Heart left ventricle (tissue), 16 donors: ENCODE data around the gene C1QTNF12. TPM values are rescaled to one million over a fixed set of nuclear protein-coding genes. Genes with fewer than 3 reads are reported as not detected.

Source experiments
- ATAC-seq, 4 donors: fragments of 200-7000 bp; cut with Tn5 transposase; one replicate each; pipeline ENCODE4 v1.9.1; 2020 to 2022; ENCODE audit warnings: moderate library complexity in 4 of 4, mild to moderate bottlenecking in 3 of 4, moderate number of reproducible peaks in 1 of 4
- DNase-seq, 5 donors: peaks; one replicate each; pipeline ENCODE4 v3.0.0-alpha.2; 2020
- H3K27ac ChIP-seq, 12 donors: fragments of 200-600 bp; sonication (generic) in 4 of 12; one replicate each; pipeline versions ENCODE4 v1.5.0 to v1.8.0; 2016 to 2022; ENCODE audit warnings: mild to moderate bottlenecking in 2 of 12
- H3K27me3 ChIP-seq, 9 donors: fragments of 200-600 bp; sonication (generic) in 2 of 9; one replicate each; pipeline versions ENCODE4 v1.5.1 to v1.8.0; 2016 to 2022; ENCODE audit warnings: mild to moderate bottlenecking in 3 of 9
- H3K36me3 ChIP-seq, 9 donors: fragments of 200-600 bp; sonication (generic) in 2 of 9; one replicate each; pipeline versions ENCODE4 v1.5.0 to v1.8.0; 2018 to 2022; ENCODE audit warnings: mild to moderate bottlenecking in 2 of 9
- H3K4me1 ChIP-seq, 12 donors: fragments of 200-600 bp; sonication (generic) in 4 of 12; one replicate each; pipeline versions ENCODE4 v1.5.0 to v1.8.0; 2016 to 2022; ENCODE audit warnings: mild to moderate bottlenecking in 3 of 12
- H3K4me3 ChIP-seq, 12 donors: fragments of 200-600 bp; sonication (generic) in 4 of 12; one replicate each; pipeline versions ENCODE4 v1.5.0 to v1.8.0; 2017 to 2022; ENCODE audit warnings: mild to moderate bottlenecking in 9 of 12, moderate library complexity in 4 of 12
- H3K9me3 ChIP-seq, 12 donors: fragments of 200-600 bp; sonication (generic) in 4 of 12; one replicate each; pipeline versions ENCODE4 v1.5.0 to v1.8.0; 2016 to 2022; ENCODE audit warnings: mild to moderate bottlenecking in 1 of 12
- CTCF ChIP-seq, 12 donors: fragments of 200-600 bp; sonication (generic) in 4 of 12; IDR thresholded peaks; one replicate each; pipeline versions ENCODE4 v1.5.0 to v1.8.0; 2018 to 2022; ENCODE audit warnings: antibody characterized with exemption in 12 of 12, mild to moderate bottlenecking in 5 of 12
- POLR2A ChIP-seq, 2 donors: fragments of 450-650 bp; IDR thresholded peaks; one replicate each; pipeline ENCODE4 v1.6.1; 2017; ENCODE audit warnings: antibody characterized with exemption in 2 of 2, mild to moderate bottlenecking in 2 of 2, moderate library complexity in 2 of 2
- WGBS, 4 donors: extraction: QIAGEN DNeasy Blood & Tissue Kit in 2 of 4; methylation state at CpG; one replicate each; pipeline versions ENCODE4 v1.1.5 to v1.1.7; 2013 to 2018; 5-methylcytosine and 5-hydroxymethylcytosine counted together
- intact Hi-C, 10 donors: fragments of 100-400 bp; cut with DNase I; formaldehyde crosslinking; loops; one replicate each; pipeline versions ENCODE4 v1.11.1 to v1.14.2; 2022
- polyA plus RNA-seq, 2 donors: library from polyadenylated mRNA; stranded (reverse); fragments of 200-250 nt; gene quantifications; one replicate each; pipeline ENCODE4 v1.2.3, GENCODE V29; 2013
- total RNA-seq, 9 donors: library from RNA; depleted of rRNA in 2 of 9; stranded (reverse); fragments of >200 nt in 2 of 9; fragmentation: NEBNext Ultra II Directional in 3 of 9; extraction: Animal tissue kit (Norgen Biotek cat#: 25700) in 3 of 9; gene quantifications; one replicate each; pipeline versions ENCODE4 v1.1.0 to v1.2.4, GENCODE V29; 2016 to 2023
- donor health status: ischemic (EF 13 %, LVEDD 7.1; RV severe dilation, severe dysfunction).
- donor health status: healthy with polysubstance abuse.
- donor health status: DM: no; HTN: yes; CAD: no.
- donor health status: DM: no; HTN: no; CAD: no.
- donor health status: ischemic (EF 25% LVEDD 6.9; RV normal size, moderate dysfunction).
- donor health status: ischemic (EF 25% LVEDD 5.7; RV mildly dilated, moderate dysfunction).
- donor health status: healthy.
- donor health status: DM: yes; HTN: yes; CAD: no.
- donor health status: ischemic (EF 35%, LVEDD 5.7; RV mildly dilated, moderate dysfunction).
- donor health status: nonischemic (EF 11% LVEDD 7.7; RV severe dilation, severe dysfunction).
- donor health status: DM: yes; HTN: yes; CAD: no.
- donor health status: PGD.
- donor health status: ischemic (EF 29% LVEDD 5.4; RV normal size, mild dysfunction).
- donor health status: nonischemic (EF 23%, LVEDD 6.1; RV moderate dilation, normal function).

Gene C1QTNF12
- total and polyA plus RNA-seq, 11 donors, result 0.72 to 3.5 (median 0.85) TPM; not detected in 2

- H3K27me3 ChIP-seq, result no peaks in the 10 kb centered on the region
- peak overlapping the region in 7 of 12 donors; percentile 8 to 100 (median 98) for H3K4me3 ChIP-seq
- H3K27ac ChIP-seq, result no peak overlapping the region
- H3K9me3 ChIP-seq, result no peaks in the 10 kb centered on the region
- intact Hi-C loops, result loop anchor here in 7 of 10 donors (5.0 to 10.0 kb wide), 4 partner anchors 43 to 112 kb away; partner anchors contain the start of genes C1orf159 (in 2 of the 7) and UBE2J2 (in 2 of the 7)
- 83 to 88% (median 88%) methylated on average over 10 to 19 of the region's 19 CpGs for WGBS, 4 donors
- peaks cover 8 to 65% (median 31%) of the 10 kb centered on the region in 12 donors for H3K4me1 ChIP-seq
- TF ChIP-seq CTCF (IDR thresholded peaks at IDR 0.05) (no peak), POLR2A (IDR thresholded peaks at IDR 0.05) (no peak)
- ATAC-seq (no peak), DNase-seq (no peak)
- peaks cover 0 to 51% (median 33%) of the 10 kb centered on the region in 9 donors for H3K36me3 ChIP-seq
Observed at GRCh38 chr1:1229770-1230169, 16.8 kb downstream of the C1QTNF12 start.

GRCh38 chr1:1228596-1229321, 17.8 kb downstream of the C1QTNF12 start:
- Histone ChIP-seq H3K27me3 (no peaks in the 10 kb centered on the region), H3K4me1 (peaks cover 8 to 66% (median 30%) of the 10 kb centered on the region in 12 donors), H3K9me3 (no peaks in the 10 kb centered on the region), H3K36me3 (peaks cover 0 to 57% (median 38%) of the 10 kb centered on the region in 9 donors), H3K27ac (no peak overlapping the region), H3K4me3 (no peak overlapping the region)
- intact Hi-C loops, result loop anchor here in 1 of 10 donors (10.0 kb wide), 1 partner anchor 104 kb away; no protein-coding TSS in a partner anchor
- 81 to 87% (median 85%) methylated on average over 21 to 28 of the region's 28 CpGs for WGBS, 4 donors
- DNase-seq (no peak), ATAC-seq (no peak)
- TF ChIP-seq CTCF (IDR thresholded peaks at IDR 0.05) (no peak), POLR2A (IDR thresholded peaks at IDR 0.05) (no peak)

- peaks cover 0 to 63% (median 44%) of the 10 kb centered on the region in 9 donors for H3K36me3 ChIP-seq
- 90 to 96% (median 92%) methylated on average over 22 to 30 of the region's 30 CpGs for WGBS, 4 donors
- no peak for ATAC-seq
- no peak overlapping the region for H3K4me3 ChIP-seq
- no peak for DNase-seq
- H3K27me3 ChIP-seq, result no peaks in the 10 kb centered on the region
- H3K4me1 ChIP-seq, result peaks cover 8 to 64% (median 27%) of the 10 kb centered on the region in 12 donors
- no peak overlapping the region for H3K27ac ChIP-seq
- TF ChIP-seq CTCF (IDR thresholded peaks at IDR 0.05) (no peak), POLR2A (IDR thresholded peaks at IDR 0.05) (no peak)
- no peaks in the 10 kb centered on the region for H3K9me3 ChIP-seq
- intact Hi-C loops, result loop anchor here in 1 of 10 donors (10.0 kb wide), 1 partner anchor 103 kb away; no protein-coding TSS in a partner anchor
Observed at GRCh38 chr1:1228187-1228586, 18.3 kb downstream of the C1QTNF12 start.

GRCh38 chr1:1227386-1227785, 19.1 kb downstream of the C1QTNF12 start:
- peaks cover 0 to 71% (median 52%) of the 10 kb centered on the region in 9 donors for H3K36me3 ChIP-seq
- WGBS, 4 donors, result 94 to 97% (median 97%) methylated on average over 20 to 25 of the region's 25 CpGs; no CpG with 5 or more reads in 1 of the 4 donors
- ATAC-seq, result no peak
- H3K4me1 ChIP-seq, result peaks cover 5 to 56% (median 22%) of the 10 kb centered on the region in 12 donors
- no peak for DNase-seq
- TF ChIP-seq POLR2A (IDR thresholded peaks at IDR 0.05), result no peak
- TF ChIP-seq CTCF (IDR thresholded peaks at IDR 0.05), result no peak
- intact Hi-C loops, result loop anchor here in 1 of 10 donors (10.0 kb wide), 1 partner anchor 103 kb away; no protein-coding TSS in a partner anchor
- no peaks in the 10 kb centered on the region for H3K27me3 ChIP-seq
- no peak overlapping the region for H3K27ac ChIP-seq
- no peak overlapping the region for H3K4me3 ChIP-seq
- no peaks in the 10 kb centered on the region for H3K9me3 ChIP-seq
